Lower lobe of right lung (tissue), 2 donors: ENCODE measurements around the gene SETD1A. TPM values are rescaled to one million over a fixed set of nuclear protein-coding genes. Genes with fewer than 3 reads are reported as not detected.
"Not testable (repeated sequence)": the region's sequence is repeated elsewhere in the genome, so short reads cannot be mapped to it uniquely, and the experiment has no call there.

Source experiments
- ATAC-seq, 2 donors: fragments of 200-7000 bp; cut with Tn5 transposase; one replicate each; pipeline ENCODE4 v1.9.1; 2020 to 2022; ENCODE audit warnings: mild to moderate bottlenecking in 2 of 2, moderate library complexity in 2 of 2
- DNase-seq: peaks from one replicate; pipeline ENCODE4 v3.0.0-alpha.2; 2020
- H3K27ac ChIP-seq: fragments of 200-600 bp; one replicate; pipeline ENCODE4 v1.8.0; 2022
- H3K27me3 ChIP-seq: fragments of 200-600 bp; one replicate; pipeline ENCODE4 v1.8.0; 2022; ENCODE audit warnings: low read depth
- H3K36me3 ChIP-seq: fragments of 200-600 bp; one replicate; pipeline ENCODE4 v1.8.0; 2022; ENCODE audit warnings: mild to moderate bottlenecking
- H3K4me1 ChIP-seq: fragments of 200-600 bp; one replicate; pipeline ENCODE4 v1.8.0; 2022
- H3K4me3 ChIP-seq: fragments of 200-600 bp; one replicate; pipeline ENCODE4 v1.8.0; 2022; ENCODE audit warnings: mild to moderate bottlenecking
- H3K9me3 ChIP-seq: fragments of 200-600 bp; one replicate; pipeline ENCODE4 v1.8.0; 2022
- intact Hi-C: fragments of 100-400 bp; cut with DNase I; formaldehyde crosslinking; loops from one replicate; pipeline ENCODE4 v1.11.0; 2022
- total RNA-seq: library from RNA; stranded (reverse); fragmentation: NEBNext Ultra II Directional; extraction: Animal tissue kit (Norgen Biotek cat#: 25700); gene quantifications from one replicate; pipeline ENCODE4 v1.2.1, GENCODE V29; 2021
- TF ChIP-seq, protein P1 (sequence below): fragments of 200-600 bp; IDR thresholded peaks from one replicate; pipeline ENCODE4 v1.8.0; 2022; ENCODE audit warnings: antibody characterized with exemption, mild to moderate bottlenecking
- donor health status: DM: no; HTN: yes; CAD: no; lungs with severe emphysema.

Gene SETD1A
- total RNA-seq, 1 donor from 2014 or later = 15.0 TPM

DNA sequence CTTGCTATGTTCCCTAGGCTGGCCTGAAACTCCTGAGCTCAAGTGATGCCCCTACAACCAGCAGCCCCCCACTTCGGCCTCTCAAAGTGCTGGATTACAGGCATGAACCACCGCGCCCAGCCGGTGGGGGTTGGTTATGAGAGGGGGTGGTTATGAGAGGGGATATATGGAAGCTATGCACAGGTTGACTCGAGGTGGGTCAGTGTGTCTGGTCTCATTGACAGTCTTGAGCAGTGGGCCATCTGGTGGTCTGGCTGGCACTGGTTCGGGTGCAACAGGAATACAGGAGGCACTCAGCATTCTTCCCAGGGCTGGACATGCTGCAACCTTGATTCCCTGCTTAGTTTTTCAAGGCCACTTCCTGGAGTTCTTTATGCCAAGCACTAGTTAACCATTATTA lies 58.5 kb downstream of the SETD1A start:
- no peak overlapping the region for H3K4me3 ChIP-seq
- TF ChIP-seq, protein P1, sequence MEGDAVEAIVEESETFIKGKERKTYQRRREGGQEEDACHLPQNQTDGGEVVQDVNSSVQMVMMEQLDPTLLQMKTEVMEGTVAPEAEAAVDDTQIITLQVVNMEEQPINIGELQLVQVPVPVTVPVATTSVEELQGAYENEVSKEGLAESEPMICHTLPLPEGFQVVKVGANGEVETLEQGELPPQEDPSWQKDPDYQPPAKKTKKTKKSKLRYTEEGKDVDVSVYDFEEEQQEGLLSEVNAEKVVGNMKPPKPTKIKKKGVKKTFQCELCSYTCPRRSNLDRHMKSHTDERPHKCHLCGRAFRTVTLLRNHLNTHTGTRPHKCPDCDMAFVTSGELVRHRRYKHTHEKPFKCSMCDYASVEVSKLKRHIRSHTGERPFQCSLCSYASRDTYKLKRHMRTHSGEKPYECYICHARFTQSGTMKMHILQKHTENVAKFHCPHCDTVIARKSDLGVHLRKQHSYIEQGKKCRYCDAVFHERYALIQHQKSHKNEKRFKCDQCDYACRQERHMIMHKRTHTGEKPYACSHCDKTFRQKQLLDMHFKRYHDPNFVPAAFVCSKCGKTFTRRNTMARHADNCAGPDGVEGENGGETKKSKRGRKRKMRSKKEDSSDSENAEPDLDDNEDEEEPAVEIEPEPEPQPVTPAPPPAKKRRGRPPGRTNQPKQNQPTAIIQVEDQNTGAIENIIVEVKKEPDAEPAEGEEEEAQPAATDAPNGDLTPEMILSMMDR = no peak
- intact Hi-C loops = no loop called here
- H3K36me3 ChIP-seq = no peaks in the 10 kb centered on the region
- no peak overlapping the region for H3K27ac ChIP-seq
- DNase-seq = no peak
- no peaks in the 10 kb centered on the region for H3K4me1 ChIP-seq
- H3K27me3 ChIP-seq = peaks cover 23% of the 10 kb centered on the region
- no peak for ATAC-seq
- H3K9me3 ChIP-seq = no peaks in the 10 kb centered on the region

DNA sequence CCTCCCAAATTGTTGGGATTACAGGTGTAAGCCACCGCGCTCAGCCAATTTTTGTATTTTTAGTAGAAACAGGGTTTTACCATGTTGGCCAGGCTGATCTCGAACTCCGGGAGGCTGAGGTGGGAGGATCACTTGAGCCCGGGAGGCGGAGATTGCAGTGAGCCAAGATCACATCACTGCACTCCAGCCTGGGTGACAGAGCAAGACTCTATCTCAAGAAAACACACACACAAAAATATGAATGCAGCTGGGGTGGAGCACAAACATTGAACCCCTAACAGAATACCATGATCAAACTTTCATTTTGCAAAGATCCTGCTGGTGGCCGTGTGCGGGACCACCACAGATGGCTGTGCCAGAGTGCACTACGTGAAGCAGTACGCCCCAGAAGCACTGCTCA lies 60.2 kb downstream of the SETD1A start:
- H3K4me3 ChIP-seq, ATAC-seq, H3K27me3 ChIP-seq, DNase-seq, H3K9me3 ChIP-seq, H3K4me1 ChIP-seq, H3K27ac ChIP-seq, H3K36me3 ChIP-seq, intact Hi-C loops: not testable (repeated sequence)

- Histone ChIP-seq H3K27me3 (peaks cover 6% of the 10 kb centered on the region), H3K4me3 (no peak overlapping the region), H3K36me3 (no peaks in the 10 kb centered on the region), H3K9me3 (no peaks in the 10 kb centered on the region), H3K4me1 (no peaks in the 10 kb centered on the region), H3K27ac (no peak overlapping the region)
- intact Hi-C loops = no loop called here
- DNase-seq (no peak), ATAC-seq (no peak)
- TF ChIP-seq, protein P1 = no peak
Observed at GRCh38 chr16:31020536-31020935, 63.0 kb downstream of the SETD1A start.

DNA sequence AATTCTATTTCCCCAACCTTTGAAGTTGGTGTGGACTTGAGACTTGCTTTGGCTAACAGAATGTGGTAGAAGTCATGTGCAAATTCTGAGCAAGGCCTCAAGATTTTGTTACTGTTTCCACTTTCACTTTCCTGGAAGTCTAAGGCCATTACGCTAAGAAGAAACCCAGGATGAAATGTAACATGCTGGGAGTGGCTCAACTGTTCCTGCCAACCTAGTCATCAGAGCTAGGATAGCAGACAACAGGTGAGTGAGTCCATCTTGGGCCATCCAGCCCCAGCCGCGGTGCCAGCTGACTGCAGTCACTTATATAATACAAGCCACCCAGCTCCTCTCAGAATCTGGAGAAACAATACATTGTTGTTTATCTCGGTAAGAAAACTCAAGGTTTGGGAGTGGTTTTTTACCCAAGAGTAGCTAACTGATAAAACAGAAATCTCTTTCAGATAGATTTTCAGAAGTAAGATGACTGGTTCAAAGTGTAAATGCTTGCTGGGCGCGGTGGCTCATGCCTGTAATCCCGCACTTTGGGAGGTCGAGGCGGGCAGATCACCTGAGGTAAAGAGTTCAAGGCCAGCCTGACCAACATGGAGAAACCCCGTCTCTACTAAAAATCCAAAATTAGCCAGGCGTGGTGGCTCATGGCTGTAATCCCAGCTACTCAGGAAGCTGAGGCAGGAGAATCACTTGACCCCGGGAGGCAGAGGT lies 65.1 kb downstream of the SETD1A start:
- Histone ChIP-seq H3K27ac (no peak overlapping the region), H3K36me3 (no peaks in the 10 kb centered on the region), H3K4me1 (no peaks in the 10 kb centered on the region), H3K4me3 (no peak overlapping the region), H3K9me3 (no peaks in the 10 kb centered on the region), H3K27me3 (no peaks in the 10 kb centered on the region)
- intact Hi-C loops = no loop called here
- no peak for ATAC-seq
- TF ChIP-seq, protein P1 = no peak
- DNase-seq = no peak

DNA sequence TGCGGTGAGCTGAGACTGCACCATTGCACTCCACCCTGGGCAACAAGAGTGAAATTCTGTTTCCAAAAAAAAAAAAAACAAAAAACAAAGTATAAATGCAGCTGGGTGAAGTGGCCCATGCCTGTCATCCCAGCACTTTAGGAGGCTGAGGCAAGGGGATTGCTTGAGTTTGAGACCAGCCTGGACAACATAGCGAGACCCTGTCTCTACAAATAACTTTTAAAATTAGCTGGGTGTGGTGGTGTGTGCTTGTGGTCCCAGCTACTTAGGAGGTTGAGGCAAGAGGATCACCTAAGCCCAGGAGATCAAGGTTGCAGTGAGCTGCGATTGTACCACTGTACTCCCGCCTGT lies 65.7 kb downstream of the SETD1A start:
- TF ChIP-seq, protein P1 = no peak
- Histone ChIP-seq H3K9me3 (no peaks in the 10 kb centered on the region), H3K27ac (no peak overlapping the region), H3K4me1 (no peaks in the 10 kb centered on the region), H3K36me3 (no peaks in the 10 kb centered on the region), H3K4me3 (no peak overlapping the region), H3K27me3 (no peaks in the 10 kb centered on the region)
- DNase-seq = no peak
- ATAC-seq = no peak
- intact Hi-C loops = no loop called here

DNA sequence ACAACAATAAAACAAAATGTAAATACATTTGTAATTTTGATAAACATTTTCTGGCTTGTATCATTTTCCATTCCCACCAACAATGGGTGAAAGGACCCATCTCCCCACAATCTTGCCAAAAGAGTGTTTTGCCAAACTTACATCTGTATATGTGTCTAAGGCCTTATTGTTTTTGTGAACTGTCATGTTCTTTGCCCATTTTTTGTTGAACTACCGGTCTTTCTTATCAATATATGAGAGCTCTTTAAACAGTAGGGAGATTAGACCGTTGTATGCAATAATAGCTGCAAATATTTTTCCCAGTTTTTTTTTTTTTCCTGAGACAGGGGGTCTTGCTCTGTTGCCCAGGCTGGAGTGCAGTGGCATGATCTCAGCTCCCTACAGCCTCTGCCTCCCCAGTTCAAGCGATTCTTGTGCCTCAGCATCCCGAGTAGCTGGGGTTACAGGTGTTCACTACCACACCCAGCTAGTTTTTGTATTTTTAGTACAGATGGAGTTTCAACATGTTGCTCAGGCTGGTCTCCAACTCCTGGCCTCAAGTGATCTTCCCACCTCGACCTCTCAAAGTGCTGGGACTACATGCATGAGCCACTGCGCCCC lies 66.2 kb downstream of the SETD1A start:
- TF ChIP-seq, protein P1 = no peak

More for the DNA sequence above, 66.2 kb downstream of the SETD1A start:
- no peaks in the 10 kb centered on the region for H3K4me1 ChIP-seq
- H3K27ac ChIP-seq = no peak overlapping the region
- ATAC-seq = no peak
- no peak for DNase-seq
- no peak overlapping the region for H3K4me3 ChIP-seq
- H3K9me3 ChIP-seq = no peaks in the 10 kb centered on the region
- H3K36me3 ChIP-seq = no peaks in the 10 kb centered on the region
- intact Hi-C loops = no loop called here
- no peaks in the 10 kb centered on the region for H3K27me3 ChIP-seq
